Pulmonary artery endothelial cell (primary cell): ENCODE data around the gene INPP5F. TPM values are rescaled to one million over a fixed set of nuclear protein-coding genes. Genes with fewer than 3 reads are reported as not detected.

Experiments
- DNase-seq: peaks from one replicate; pipeline ENCODE4 v3.0.0-alpha.2; 2011; ENCODE audit warnings: low read depth, low spot score
- total RNA-seq: library from RNA; depleted of rRNA; stranded (reverse); fragments of >200 nt; gene quantifications from 2 replicates; pipeline ENCODE4 v1.2.3, GENCODE V29; 2014

The INPP5F gene
- total RNA-seq, 1 donor from 2014 or later: 27.6 TPM

DNA sequence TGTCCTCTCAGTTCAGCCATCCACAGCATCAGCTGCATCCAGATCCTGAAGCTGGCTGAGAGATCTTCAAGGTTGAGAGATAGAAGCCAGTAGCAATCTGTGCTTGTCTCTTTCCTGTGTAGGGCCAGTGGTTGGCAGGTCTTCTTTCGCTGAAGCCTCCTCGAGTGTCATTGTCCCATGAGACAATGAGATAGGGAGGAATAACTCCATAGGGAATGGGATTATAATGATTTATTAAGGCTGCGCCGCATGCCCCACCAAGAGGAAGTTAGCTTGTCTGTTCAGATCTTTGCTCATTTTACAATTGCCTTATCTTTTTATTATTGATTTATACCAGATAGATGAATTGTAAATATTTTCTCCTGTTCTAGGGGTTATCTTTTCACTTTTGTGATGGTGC, 85.3 kb downstream of the INPP5F start:
- DNase-seq: no peak

DNA sequence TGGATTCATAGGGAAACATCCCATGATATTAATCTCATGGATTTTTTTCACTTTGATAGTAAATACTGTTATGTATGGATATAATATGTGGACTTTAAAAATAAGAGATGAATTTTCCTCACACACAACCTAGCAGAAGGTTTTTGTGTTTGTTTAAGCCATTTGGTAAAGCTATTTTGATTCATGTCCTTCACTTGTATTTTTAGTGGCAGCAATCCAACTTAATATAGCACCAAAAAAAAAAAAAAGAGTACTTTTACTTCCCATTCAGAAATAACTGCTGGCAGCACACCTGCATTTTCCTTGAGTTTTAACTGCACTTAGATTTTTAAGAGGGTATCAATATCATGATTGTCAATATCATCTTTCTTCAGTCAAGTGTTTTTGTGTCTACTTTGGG, 86.8 kb downstream of the INPP5F start:
- DNase-seq: no peak

- DNase-seq: no peak
These were observed 89.8 kb downstream of the INPP5F start for GRCh38 chr10:119815671-119816070.

- no peak for DNase-seq
These were observed 92.4 kb downstream of the INPP5F start for GRCh38 chr10:119817991-119818888.

DNA sequence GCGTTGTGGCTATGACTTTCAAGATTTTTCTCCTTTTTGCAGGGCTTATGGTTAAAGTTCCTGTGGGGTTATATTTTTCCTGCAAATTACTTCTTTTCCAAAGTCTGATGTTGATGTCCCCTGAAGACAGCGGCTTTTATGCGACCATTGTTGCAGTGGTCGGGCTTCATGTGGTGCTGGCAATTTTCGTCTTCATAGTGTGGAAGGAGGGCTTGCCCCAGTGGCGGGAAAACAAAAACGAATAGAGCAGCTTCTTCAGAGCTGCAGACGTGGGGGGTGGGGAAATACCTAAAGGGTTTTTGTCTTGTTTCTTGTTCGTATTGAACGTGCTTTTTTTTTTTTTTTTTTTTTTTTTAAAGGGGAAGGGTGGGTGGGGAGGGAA, 93.0 kb downstream of the INPP5F start:
- no peak for DNase-seq

DNA sequence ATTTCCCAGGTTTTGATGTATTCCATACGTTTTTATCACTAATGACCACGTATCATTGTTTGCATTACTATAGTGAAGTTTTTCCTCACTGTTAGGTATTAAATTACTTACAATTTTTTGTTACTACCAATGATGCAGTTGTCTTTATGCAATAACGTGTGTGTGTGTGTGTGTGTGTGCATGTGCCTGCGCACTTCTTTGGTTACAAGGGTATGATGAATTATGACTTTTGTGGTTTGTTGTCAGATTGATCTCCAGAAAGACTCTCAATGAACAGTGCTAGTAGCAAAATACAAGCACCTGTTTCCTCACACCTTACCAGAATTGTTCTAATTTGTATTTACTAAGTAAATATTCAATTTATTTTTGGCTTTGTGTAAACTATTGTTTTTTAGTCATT, 95.3 kb downstream of the INPP5F start:
- no peak for DNase-seq

DNA sequence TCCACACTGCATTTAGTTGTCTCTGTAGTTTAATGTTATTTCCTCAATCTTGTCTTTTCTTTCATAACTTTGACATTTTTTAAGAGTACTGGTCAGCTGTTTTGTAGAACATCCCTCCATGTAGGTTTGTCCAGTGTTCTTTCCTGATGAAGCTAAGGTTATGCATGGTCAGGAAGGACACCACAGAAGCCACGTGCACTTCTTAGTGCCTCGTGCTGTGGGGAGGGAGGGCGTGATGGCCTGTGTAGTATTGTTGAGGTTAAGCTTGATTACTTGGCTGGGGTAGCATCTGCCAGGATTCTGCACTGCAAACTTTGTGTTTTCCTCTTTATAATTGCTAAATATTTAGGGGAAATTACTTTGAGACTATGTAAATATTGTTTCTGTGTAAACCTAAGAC, 98.4 kb downstream of the INPP5F start:
- DNase-seq: no peak

DNA sequence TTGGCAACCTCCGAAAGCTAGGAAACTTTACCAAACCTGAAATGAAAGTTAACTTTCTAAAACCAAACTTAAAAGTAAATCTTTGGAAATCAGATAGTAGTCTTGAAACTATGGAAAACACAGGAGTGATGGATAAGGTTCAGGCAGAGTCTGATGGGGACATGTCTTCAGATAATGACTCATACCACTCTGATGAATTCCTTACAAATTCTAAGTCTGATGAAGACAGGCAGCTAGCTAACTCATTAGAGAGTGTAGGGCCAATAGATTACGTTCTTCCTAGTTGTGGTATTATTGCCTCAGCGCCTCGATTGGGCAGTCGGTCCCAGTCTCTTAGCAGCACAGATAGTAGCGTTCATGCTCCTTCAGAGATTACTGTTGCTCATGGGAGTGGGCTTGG, 100.9 kb downstream of the INPP5F start:
- no peak for DNase-seq

GRCh38 chr10:119827430-119827829, 101.6 kb downstream of the INPP5F start:
- no peak for DNase-seq

DNA sequence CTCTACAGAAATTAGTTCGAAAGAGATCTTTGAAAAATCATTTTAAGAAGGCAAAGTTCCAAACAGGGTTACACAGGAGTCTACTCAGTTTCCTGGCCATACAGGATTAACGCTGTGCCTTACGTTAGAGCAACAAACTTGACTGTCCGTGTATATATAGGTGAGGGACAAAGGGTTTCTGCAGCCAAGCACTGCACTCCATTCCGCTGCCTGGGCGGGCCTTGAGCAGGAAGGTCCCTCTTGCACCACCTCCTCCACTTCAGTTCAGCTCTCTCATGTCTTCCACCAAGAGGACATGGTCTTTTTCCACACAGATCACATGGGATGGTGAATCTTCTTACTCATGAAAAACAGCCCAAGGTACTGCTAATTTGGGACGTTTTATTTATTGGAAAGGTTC, 103.6 kb downstream of the INPP5F start:
- DNase-seq: no peak

DNA sequence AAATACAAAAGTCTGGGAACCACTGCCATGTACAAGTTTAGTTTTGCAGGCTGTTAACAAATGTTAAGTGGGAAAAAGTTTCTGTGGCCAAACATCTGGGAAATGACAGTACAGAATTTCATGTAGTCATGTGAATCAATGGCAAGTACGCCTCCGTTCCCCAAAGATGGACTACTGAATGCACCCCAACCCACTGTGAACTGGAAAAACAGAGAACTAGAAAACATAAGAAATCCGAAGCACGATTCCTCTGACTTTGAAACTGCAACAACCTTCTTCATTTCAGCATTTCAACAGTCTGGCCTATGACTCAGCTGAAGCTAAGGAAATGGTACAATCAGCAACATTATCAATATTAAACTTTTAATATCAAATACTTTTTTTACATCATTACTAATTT, 105.0 kb downstream of the INPP5F start:
- DNase-seq: no peak

GRCh38 chr10:119831656-119832055, 105.8 kb downstream of the INPP5F start:
- DNase-seq: no peak

DNA sequence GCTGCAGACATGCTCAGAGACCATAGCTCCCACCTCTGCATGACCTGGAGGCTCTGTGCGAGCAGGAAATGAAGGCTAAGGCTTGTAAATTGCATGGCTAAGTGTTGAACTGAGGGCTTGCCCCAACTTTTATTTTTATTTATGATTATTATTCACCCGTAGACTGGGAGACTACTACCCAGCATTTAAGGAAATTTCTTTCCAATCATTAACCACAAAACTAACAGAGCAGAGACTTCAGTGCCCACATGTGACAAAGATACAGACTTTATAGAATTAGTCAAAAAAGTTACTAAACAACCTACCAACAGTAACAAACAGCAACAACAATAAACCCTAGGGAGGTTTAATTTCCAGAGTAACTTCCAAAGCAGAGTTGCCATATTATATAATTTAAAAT, 107.1 kb downstream of the INPP5F start:
- no peak for DNase-seq

GRCh38 chr10:119834188-119834587, 108.3 kb downstream of the INPP5F start:
- no peak for DNase-seq

DNA sequence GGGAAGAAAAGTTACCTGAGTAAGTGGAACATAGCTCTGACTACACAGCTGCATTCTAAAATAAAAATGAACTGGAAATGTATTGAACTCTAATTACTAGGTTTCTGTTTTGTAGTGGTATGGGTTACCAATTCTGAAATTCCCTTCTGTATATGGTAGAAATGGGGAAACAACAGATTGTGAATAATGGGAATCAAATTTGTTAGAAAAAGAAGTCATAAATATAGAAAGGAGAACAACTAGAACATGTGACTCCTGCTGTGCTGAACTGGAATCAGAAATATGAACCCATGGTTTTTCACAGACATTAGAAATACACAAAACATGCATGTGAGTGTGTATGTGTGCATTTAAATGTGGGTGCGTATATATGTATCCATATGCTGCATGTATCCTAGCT, 119.8 kb downstream of the INPP5F start:
- DNase-seq: no peak

DNA sequence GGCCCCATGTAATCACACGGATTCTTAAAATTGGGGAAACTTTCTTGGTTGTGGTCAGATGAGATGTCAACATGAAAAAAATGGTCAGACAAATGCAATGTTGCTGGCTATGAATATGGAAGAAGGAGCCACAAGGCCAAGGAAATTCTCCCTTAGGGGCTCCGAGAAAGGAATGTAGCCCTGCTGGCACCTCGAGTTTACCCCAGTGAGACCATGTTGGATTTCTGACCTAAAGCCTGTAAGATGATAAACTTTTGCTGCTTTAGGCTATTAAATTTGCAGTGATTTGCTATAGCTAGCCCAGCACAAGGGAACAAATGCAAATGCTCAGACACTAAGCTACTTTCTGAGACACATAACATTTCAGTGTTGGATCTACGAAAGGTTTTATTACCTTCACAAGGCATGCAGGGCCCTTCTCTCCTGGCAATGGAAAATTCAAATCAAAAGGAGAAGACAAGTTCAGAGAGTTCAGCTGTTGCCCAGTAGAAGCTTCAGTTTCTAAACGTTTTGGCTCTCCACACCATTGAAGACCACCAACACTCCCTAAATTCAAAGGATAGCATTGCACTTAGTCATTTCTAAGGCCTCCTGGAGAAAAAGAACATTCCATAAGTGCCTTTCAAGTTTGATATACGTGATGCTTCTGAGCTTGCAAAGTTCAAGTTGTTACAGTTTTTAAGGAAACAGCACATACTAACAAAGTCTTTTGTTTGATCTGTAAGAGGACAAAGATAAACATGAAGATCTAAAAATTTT, 123.4 kb downstream of the INPP5F start:
- DNase-seq: no peak

GRCh38 chr10:119849944-119850343, 124.1 kb downstream of the INPP5F start:
- DNase-seq: no peak

GRCh38 chr10:119852277-119852676, 126.4 kb downstream of the INPP5F start:
- no peak for DNase-seq

- DNase-seq: no peak
These were observed 127.0 kb downstream of the INPP5F start for GRCh38 chr10:119852822-119853221.

DNA sequence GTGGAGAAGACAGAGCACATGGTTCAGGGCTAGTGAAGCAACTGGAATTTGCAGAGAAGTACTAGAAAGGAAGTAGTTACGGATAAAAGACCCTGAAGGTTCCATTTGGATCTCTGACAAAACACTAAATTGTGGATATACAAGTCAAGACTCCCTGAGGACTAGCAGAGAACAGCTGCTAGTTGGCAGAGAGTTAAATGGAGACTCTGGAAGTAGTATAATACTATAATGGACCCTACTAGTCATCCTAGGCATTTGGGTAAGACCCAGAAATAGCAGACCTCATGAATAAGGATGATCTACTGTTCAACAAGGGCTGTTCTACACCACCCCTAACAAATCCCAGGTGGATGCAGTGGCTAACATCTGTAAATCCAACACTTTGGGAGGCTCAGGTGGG, 127.7 kb downstream of the INPP5F start:
- no peak for DNase-seq

- no peak for DNase-seq
These were observed 132.2 kb downstream of the INPP5F start for GRCh38 chr10:119858063-119858462.

DNA sequence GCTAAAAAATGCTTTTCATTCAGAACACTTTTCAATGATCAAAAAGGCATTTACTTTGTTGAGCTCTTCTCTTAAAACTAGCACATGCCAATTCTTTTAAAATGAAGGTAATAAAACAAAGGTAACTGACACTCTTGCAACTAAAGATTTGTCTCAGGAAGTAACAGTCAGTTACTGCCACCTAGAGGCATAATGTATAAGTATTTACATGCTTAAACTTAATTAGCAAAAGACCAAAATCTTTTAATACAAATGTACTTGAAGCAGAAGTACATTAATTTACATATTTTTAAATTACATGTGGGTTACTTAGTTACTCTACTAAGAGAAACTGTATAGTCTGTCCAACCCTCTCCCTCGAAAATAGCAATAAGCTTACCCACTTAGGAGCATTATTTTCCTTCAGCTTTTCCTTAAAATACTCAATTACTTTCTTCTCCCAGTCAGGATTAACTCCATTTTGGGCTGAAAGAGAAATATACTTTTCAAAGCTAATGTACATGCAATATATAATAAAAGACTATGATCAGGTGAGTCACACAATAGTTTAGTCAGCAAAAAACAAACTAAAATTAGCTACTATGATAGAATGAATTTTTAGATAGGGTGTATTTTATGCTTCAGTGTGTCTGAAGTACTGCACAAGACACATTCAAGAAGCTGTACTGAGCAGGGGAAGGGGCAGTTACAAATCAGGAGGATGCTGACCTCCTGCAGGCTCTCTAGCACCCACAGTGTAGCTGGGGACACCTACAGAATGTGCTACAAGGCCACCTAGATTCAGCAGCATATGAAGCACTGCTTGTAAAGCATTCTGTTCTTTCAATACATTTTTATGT, 133.8 kb downstream of the INPP5F start:
- DNase-seq: no peak
